H9 (cell line): ENCODE data around the gene CHCHD3. TPM values are rescaled to one million over a fixed set of nuclear protein-coding genes. Genes with fewer than 3 reads are reported as not detected.

Experiments used
- DNase-seq: peaks from one replicate; pipeline ENCODE4 v3.0.0-alpha.2; 2017
- H2AFZ ChIP-seq: one replicate; pipeline ENCODE4 v1.6.1; 2013; ENCODE audit warnings: mild to moderate bottlenecking, low read length, control low read depth, moderate library complexity
- H2AK5ac ChIP-seq: 2 replicates; pipeline ENCODE4 v1.6.1; 2013; ENCODE audit warnings: low read length, control low read depth, mixed read lengths; ENCODE audit not compliant: insufficient read length
- H2BK120ac ChIP-seq: one replicate; pipeline ENCODE4 v1.6.1; 2013; ENCODE audit warnings: low read depth, mild to moderate bottlenecking, low read length, control low read depth, inconsistent platforms; ENCODE audit not compliant: poor library complexity, severe bottlenecking
- H2BK12ac ChIP-seq: 2 replicates; pipeline ENCODE4 v1.6.1; 2013; ENCODE audit warnings: low read length, control low read depth, mixed read lengths, low read depth; ENCODE audit not compliant: insufficient read length
- H2BK15ac ChIP-seq: 2 replicates; pipeline ENCODE4 v1.6.1; 2013; ENCODE audit warnings: low read depth, low read length, control low read depth
- H2BK20ac ChIP-seq: one replicate; pipeline ENCODE4 v1.6.1; 2013; ENCODE audit warnings: low read depth, mild to moderate bottlenecking, low read length, control low read depth, inconsistent platforms; ENCODE audit not compliant: poor library complexity, severe bottlenecking
- H2BK5ac ChIP-seq: 2 replicates; pipeline ENCODE4 v1.6.1; 2013; ENCODE audit warnings: low read length, control low read depth, mixed read lengths; ENCODE audit not compliant: insufficient read length
- H3K14ac ChIP-seq: 2 replicates; pipeline ENCODE4 v1.6.1; 2013; ENCODE audit warnings: low read length, control low read depth; ENCODE audit not compliant: insufficient read depth
- H3K18ac ChIP-seq: 2 replicates; pipeline ENCODE4 v1.6.1; 2013; ENCODE audit warnings: low read depth, mild to moderate bottlenecking, mixed read lengths, low read length, control low read depth; ENCODE audit not compliant: insufficient read length
- H3K23ac ChIP-seq: 2 replicates; pipeline ENCODE4 v1.6.1; 2013; ENCODE audit warnings: low read length, control low read depth, mixed read lengths, low read depth; ENCODE audit not compliant: insufficient read length
- H3K23me2 ChIP-seq: 2 replicates; pipeline ENCODE4 v1.6.1; 2013; ENCODE audit warnings: low read depth, mild to moderate bottlenecking, mixed read lengths, low read length, control low read depth; ENCODE audit not compliant: insufficient read length, poor library complexity, severe bottlenecking
- H3K27ac ChIP-seq: 2 replicates; pipeline ENCODE4 v1.5.1; 2013; ENCODE audit warnings: low read length, control low read depth, mixed read lengths, low read depth; ENCODE audit not compliant: insufficient read length
- H3K27me3 ChIP-seq: 2 replicates; pipeline ENCODE4 v1.6.1; 2013; ENCODE audit warnings: low read length, control low read depth, inconsistent platforms; ENCODE audit not compliant: insufficient read depth
- H3K4ac ChIP-seq: 2 replicates; pipeline ENCODE4 v1.6.1; 2013; ENCODE audit warnings: low read depth, mild to moderate bottlenecking, control low read depth, inconsistent platforms, low read length, moderate library complexity
- H3K4me1 ChIP-seq: 2 replicates; pipeline ENCODE4 v1.6.1; 2013; ENCODE audit warnings: low read length, control low read depth, inconsistent platforms; ENCODE audit not compliant: insufficient read depth
- H3K4me2 ChIP-seq: 2 replicates; pipeline ENCODE4 v1.6.1; 2013; ENCODE audit warnings: low read length, control low read depth, mixed read lengths; ENCODE audit not compliant: insufficient read length, insufficient read depth
- H3K56ac ChIP-seq: 2 replicates; pipeline ENCODE4 v1.6.1; 2013; ENCODE audit warnings: low read depth, mild to moderate bottlenecking, mixed read lengths, low read length, control low read depth; ENCODE audit not compliant: insufficient read length
- H3K79me1 ChIP-seq: 2 replicates; pipeline ENCODE4 v1.6.1; 2013; ENCODE audit warnings: low read depth, mild to moderate bottlenecking, moderate library complexity, low read length, control low read depth, inconsistent platforms; ENCODE audit not compliant: insufficient read depth, poor library complexity, severe bottlenecking
- H3K79me2 ChIP-seq: 2 replicates; pipeline ENCODE4 v1.6.1; 2013; ENCODE audit warnings: low read length, control low read depth, inconsistent platforms; ENCODE audit not compliant: insufficient read depth
- H3K9ac ChIP-seq: 2 replicates; pipeline ENCODE4 v1.6.1; 2013; ENCODE audit warnings: low read length, control low read depth, mixed read lengths; ENCODE audit not compliant: insufficient read length; ENCODE audit errors: extremely low read depth
- H3K9me3 ChIP-seq: one replicate; pipeline ENCODE4 v1.6.1; 2013; ENCODE audit warnings: low read depth, low read length, inconsistent platforms; ENCODE audit not compliant: control insufficient read depth
- H3T11ph ChIP-seq: one replicate; pipeline ENCODE4 v1.6.1; 2013; ENCODE audit warnings: mild to moderate bottlenecking, low read length, control low read depth, inconsistent platforms
- H4K20me1 ChIP-seq: one replicate; pipeline ENCODE4 v1.6.1; 2013; ENCODE audit not compliant: control insufficient read depth, insufficient read length, insufficient read depth
- H4K5ac ChIP-seq: 2 replicates; pipeline ENCODE4 v1.6.1; 2013; ENCODE audit warnings: low read depth, mild to moderate bottlenecking, mixed read lengths, low read length, control low read depth; ENCODE audit not compliant: insufficient read length
- H4K8ac ChIP-seq: replicated peaks from 2 replicates; pipeline ENCODE4 v1.6.1; 2013; ENCODE audit warnings: low read length, control low read depth, mixed read lengths, low read depth; ENCODE audit not compliant: insufficient read length
- H4K91ac ChIP-seq: 2 replicates; pipeline ENCODE4 v1.6.1; 2013; ENCODE audit warnings: low read depth, mild to moderate bottlenecking, moderate library complexity, mixed read lengths, low read length, control low read depth; ENCODE audit not compliant: insufficient read length
- H3K27ac Mint-ChIP-seq, 3 experiments: 2 replicates in 2 of 3; 3 replicates in 1 of 3; pipeline ENCODE4 v1.8.0; 2020 to 2021; ENCODE audit warnings: mixed read lengths in 3 of 3, mild to moderate bottlenecking in 1 of 3, moderate library complexity in 1 of 3
- H3K27me3 Mint-ChIP-seq: 2 replicates; pipeline ENCODE4 v1.8.0; 2021; ENCODE audit warnings: low read depth, mild to moderate bottlenecking, moderate library complexity, mixed read lengths
- H3K36me3 Mint-ChIP-seq, 3 experiments: 2 replicates in 2 of 3; 3 replicates in 1 of 3; pipeline ENCODE4 v1.8.0; 2020 to 2021; ENCODE audit warnings: low read depth in 3 of 3, mixed read lengths in 3 of 3; ENCODE audit not compliant: insufficient read depth in 1 of 3
- H3K4me1 Mint-ChIP-seq, 2 experiments: 2 replicates each; pipeline ENCODE4 v1.8.0; 2020; ENCODE audit warnings: mixed read lengths in 2 of 2
- H3K4me3 Mint-ChIP-seq, 2 experiments: 2 replicates in 1 of 2; 3 replicates in 1 of 2; pipeline ENCODE4 v1.8.0; 2020 to 2021; ENCODE audit warnings: mild to moderate bottlenecking in 2 of 2, mixed read lengths in 2 of 2, moderate library complexity in 1 of 2
- H3K9me3 Mint-ChIP-seq, 2 experiments: 2 replicates in 1 of 2; 3 replicates in 1 of 2; pipeline ENCODE4 v1.8.0; 2020; ENCODE audit warnings: mild to moderate bottlenecking in 2 of 2, mixed read lengths in 2 of 2, moderate library complexity in 1 of 2
- CTCF ChIP-seq: fragments of 200-600 bp; sonication (generic); conservative IDR thresholded peaks from 3 replicates; pipeline ENCODE4 v1.8.0; 2021; ENCODE audit warnings: antibody characterized with exemption, mild to moderate bottlenecking
- WGBS: extraction: QIAGEN DNeasy Blood & Tissue Kit; methylation state at CpG from one replicate; pipeline ENCODE4 v1.1.7; 2013; ENCODE audit warnings: missing lambda C conversion rate, low lambda C conversion rate, mixed read lengths; ENCODE audit not compliant: insufficient read length; ENCODE audit errors: extremely low coverage; 5-methylcytosine and 5-hydroxymethylcytosine counted together
- total RNA-seq: library from RNA; stranded (reverse); gene quantifications from 2 replicates; pipeline ENCODE4 v1.2.1, GENCODE V29; 2021

The CHCHD3 gene
- total RNA-seq, 1 experiment from 2014 or later, result 104 TPM

GRCh38 chr7:132855901-132856300 lies 226.0 kb downstream of the CHCHD3 start:
- Histone ChIP-seq H2BK20ac (no peak overlapping the region), H3K23ac (no peak overlapping the region), H3K9me3 (no peaks in the 10 kb centered on the region), H2BK15ac (no peak overlapping the region), H2AFZ (no peak overlapping the region), H3K4me2 (no peak overlapping the region), H2AK5ac (no peak overlapping the region), H4K8ac (no peak overlapping the region), H3K79me1 (no peaks in the 10 kb centered on the region), H3K56ac (no peak overlapping the region), H3K18ac (no peak overlapping the region), H3K4me1 (peaks cover 4% of the 10 kb centered on the region; the same call in 1 of the 2 replicates), H2BK120ac (no peak overlapping the region), H2BK12ac (no peak overlapping the region), H4K91ac (no peak overlapping the region), H4K5ac (no peak overlapping the region), H3K23me2 (no peaks in the 10 kb centered on the region), H3K79me2 (no peaks in the 10 kb centered on the region), H2BK5ac (no peak overlapping the region), H3K27ac (no peak overlapping the region), H3K27me3 (no peaks in the 10 kb centered on the region), H3K4ac (no peak overlapping the region), H3K14ac (no peak overlapping the region), H3K9ac (no peak overlapping the region), H3T11ph (no peak overlapping the region), H4K20me1 (no peaks in the 10 kb centered on the region)
- TF ChIP-seq CTCF, result no peak
- H3K27me3 Mint-ChIP-seq, result no peaks in the 10 kb centered on the region
- DNase-seq, result no peak
- H3K36me3 Mint-ChIP-seq, result no peaks in the 10 kb centered on the region; a peak in 1 of 7 replicates
- H3K27ac Mint-ChIP-seq, result peak overlapping the region in 2 of 3 experiments; percentile 8 to 27; a peak in 2 of 7 replicates
- no peak overlapping the region for H3K4me3 Mint-ChIP-seq
- H3K9me3 Mint-ChIP-seq, result no peaks in the 10 kb centered on the region
- WGBS, result no CpG with 5 or more reads among the region's 2 CpGs
- H3K4me1 Mint-ChIP-seq, result peaks cover 19 to 20% of the 10 kb centered on the region in 2 experiments
